HEK293 (cell line): ENCODE results near the gene CCSER1.
"Not testable (repeated sequence)": the region's sequence is repeated elsewhere in the genome, so short reads cannot be mapped to it uniquely, and the experiment has no call there.

Source experiments
- CTCF ChIA-PET: fragments of 350-600 bp; formaldehyde crosslinking; extraction: SDS; loops from one replicate; lab custom pipeline; 2021; ENCODE audit warnings: antibody characterized with exemption; lab: Yijun Ruan, JAX
- POLR2A ChIA-PET: fragments of 300-600 bp; formaldehyde crosslinking; extraction: SDS; loops from one replicate; lab custom pipeline; 2020; ENCODE audit warnings: antibody characterized with exemption, inconsistent platforms; lab: Yijun Ruan, JAX
- H3K27ac ChIP-seq: fragments of 200-500 bp; sonication (Bioruptor generic); 2 replicates; pipeline ENCODE4 v1.5.1; 2014; ENCODE audit warnings: low read depth, low read length, control low read depth, inconsistent platforms; ENCODE audit errors: extremely low read depth
- H3K36me3 ChIP-seq, 2 experiments: fragments of 200-500 bp in 1 of 2; sonication (Bioruptor generic) in 1 of 2; 1 replicate in 1 of 2; 2 replicates in 1 of 2; pipeline ENCODE4 v1.5.1; 2014 to 2017; ENCODE audit warnings: inconsistent platforms in 2 of 2, low read length in 2 of 2; ENCODE audit not compliant: control insufficient read depth in 2 of 2, insufficient read depth in 1 of 2
- H3K4me1 ChIP-seq: fragments of 200-500 bp; sonication (Bioruptor generic); 2 replicates; pipeline ENCODE4 v1.5.1; 2014; ENCODE audit warnings: mild to moderate bottlenecking, low read length, inconsistent platforms; ENCODE audit not compliant: control insufficient read depth, insufficient read depth
- H3K4me3 ChIP-seq: 2 replicates; pipeline ENCODE4 v1.5.1; 2011; ENCODE audit warnings: low read depth, mild to moderate bottlenecking, control low read depth, low read length, moderate library complexity
- H3K9me3 ChIP-seq: fragments of 200-500 bp; sonication (Bioruptor generic); 2 replicates; pipeline ENCODE4 v1.5.1; 2014; ENCODE audit warnings: low read depth, low read length, inconsistent platforms; ENCODE audit not compliant: control insufficient read depth, insufficient read depth
- HOXA7 ChIP-seq: sonication (generic); formaldehyde crosslinking; IDR thresholded peaks from 2 replicates; pipeline ENCODE4 v1.8.1; 2022; ENCODE audit warnings: missing genetic modification reagents, borderline replicate concordance
- KLF1 ChIP-seq: fragments of 450-650 bp; formaldehyde crosslinking; IDR thresholded peaks from 2 replicates; pipeline ENCODE4 v1.5.1; 2016; ENCODE audit warnings: missing biosample characterization, missing genetic modification characterization
- KLF9 ChIP-seq: fragments of 450-650 bp; formaldehyde crosslinking; IDR thresholded peaks from 2 replicates; pipeline ENCODE4 v1.5.1; 2016; ENCODE audit warnings: missing biosample characterization, missing genetic modification characterization, low read depth
- SCRT2 ChIP-seq: fragments of 450-650 bp; formaldehyde crosslinking; IDR thresholded peaks from 2 replicates; pipeline ENCODE4 v1.5.1; 2016; ENCODE audit warnings: missing biosample characterization, missing genetic modification characterization
- ZBTB48 ChIP-seq: fragments of 450-650 bp; formaldehyde crosslinking; IDR thresholded peaks from 2 replicates; pipeline ENCODE4 v1.5.1; 2016; ENCODE audit warnings: missing biosample characterization, missing genetic modification characterization
- ZNF112 ChIP-seq: fragments of 450-650 bp; formaldehyde crosslinking; IDR thresholded peaks from 2 replicates; pipeline ENCODE4 v1.5.0; 2017; ENCODE audit warnings: missing biosample characterization, missing genetic modification characterization
- ZNF114 ChIP-seq: fragments of 450-650 bp; formaldehyde crosslinking; IDR thresholded peaks from 2 replicates; pipeline ENCODE4 v1.5.0; 2017; ENCODE audit warnings: missing biosample characterization, missing genetic modification characterization
- ZNF16 ChIP-seq: fragments of 450-650 bp; formaldehyde crosslinking; IDR thresholded peaks from 2 replicates; pipeline ENCODE4 v1.5.1; 2016; ENCODE audit warnings: low read depth, missing biosample characterization, missing genetic modification characterization
- ZNF211 ChIP-seq: fragments of 450-650 bp; formaldehyde crosslinking; IDR thresholded peaks from 2 replicates; pipeline ENCODE4 v1.5.1; 2016; ENCODE audit warnings: low read depth, missing biosample characterization, missing genetic modification characterization
- ZNF221 ChIP-seq: fragments of 450-650 bp; formaldehyde crosslinking; IDR thresholded peaks from 2 replicates; pipeline ENCODE4 v1.5.1; 2017; ENCODE audit warnings: missing biosample characterization, missing genetic modification characterization, borderline replicate concordance
- ZNF24 ChIP-seq: fragments of 450-650 bp; formaldehyde crosslinking; IDR thresholded peaks from 2 replicates; pipeline ENCODE4 v1.5.1; 2016; ENCODE audit warnings: missing biosample characterization, missing genetic modification characterization
- ZNF266 ChIP-seq: fragments of 450-650 bp; formaldehyde crosslinking; IDR thresholded peaks from 2 replicates; pipeline ENCODE4 v1.5.1; 2016; ENCODE audit warnings: missing biosample characterization, missing genetic modification characterization, low read depth
- ZNF311 ChIP-seq: fragments of 450-650 bp; formaldehyde crosslinking; IDR thresholded peaks from 2 replicates; pipeline ENCODE4 v1.5.1; 2017; ENCODE audit warnings: missing biosample characterization, missing genetic modification characterization, borderline replicate concordance
- ZNF37A ChIP-seq: fragments of 450-650 bp; IDR thresholded peaks from 2 replicates; pipeline ENCODE4 v1.5.1; 2018; ENCODE audit warnings: missing biosample characterization, missing genetic modification characterization
- ZNF426 ChIP-seq: fragments of 450-650 bp; formaldehyde crosslinking; IDR thresholded peaks from 2 replicates; pipeline ENCODE4 v1.5.1; 2017; ENCODE audit warnings: missing biosample characterization, missing genetic modification characterization, mild to moderate bottlenecking, inconsistent platforms, moderate library complexity
- ZNF596 ChIP-seq: fragments of 450-650 bp; IDR thresholded peaks from 2 replicates; pipeline ENCODE4 v1.5.0; 2018; ENCODE audit warnings: missing biosample characterization, mild to moderate bottlenecking, missing genetic modification characterization, moderate library complexity
- ZNF747 ChIP-seq: fragments of 450-650 bp; formaldehyde crosslinking; IDR thresholded peaks from 2 replicates; pipeline ENCODE4 v1.5.1; 2016; ENCODE audit warnings: missing biosample characterization, missing genetic modification characterization
- ZNF777 ChIP-seq: fragments of 450-650 bp; formaldehyde crosslinking; IDR thresholded peaks from 2 replicates; pipeline ENCODE4 v1.5.1; 2017; ENCODE audit warnings: missing biosample characterization, missing genetic modification characterization, borderline replicate concordance
- ZNF792 ChIP-seq: fragments of 450-650 bp; formaldehyde crosslinking; IDR thresholded peaks from 2 replicates; pipeline ENCODE4 v1.5.1; 2016; ENCODE audit warnings: missing biosample characterization, missing genetic modification characterization
- TF ChIP-seq, protein P1 (sequence below): fragments of 450-650 bp; formaldehyde crosslinking; IDR thresholded peaks from 2 replicates; pipeline ENCODE4 v1.5.1; 2016; ENCODE audit warnings: missing biosample characterization, missing genetic modification characterization

CCSER1 gene

DNA sequence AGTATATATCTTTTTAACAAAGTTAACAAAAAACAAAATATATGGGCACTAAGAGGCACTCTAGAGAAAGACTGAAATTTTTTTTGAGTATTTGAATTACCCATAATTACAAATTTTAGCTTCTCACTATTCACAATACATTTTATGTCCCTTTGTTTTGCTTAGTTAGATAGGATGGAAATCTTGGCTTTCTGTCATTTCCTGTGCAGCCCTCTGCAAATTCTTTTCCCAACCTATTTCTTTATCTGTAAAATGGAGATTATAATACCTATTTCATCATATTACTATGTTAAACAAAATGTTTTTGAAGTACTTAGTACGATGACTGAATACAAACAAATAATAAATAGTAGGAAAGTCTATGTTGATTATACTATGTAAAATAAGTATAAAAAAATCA is 710.0 kb downstream of the CCSER1 start:
- ChIA-PET CTCF (no interaction called here), POLR2A (no interaction called here)
- no peaks in the 10 kb centered on the region for H3K9me3 ChIP-seq
- no peaks in the 10 kb centered on the region for H3K36me3 ChIP-seq
- H3K4me1 ChIP-seq, result no peaks in the 10 kb centered on the region
- TF ChIP-seq ZNF596 (tag by site-specific recombination), result no peak
- TF ChIP-seq, all 188 proteins: peak for 0
- Histone ChIP-seq H3K27ac (no peak overlapping the region), H3K4me3 (no peak overlapping the region)

GRCh38 chr4:90838859-90839258 is 711.7 kb downstream of the CCSER1 start:
- POLR2A ChIA-PET, H3K9me3 ChIP-seq, CTCF ChIA-PET, H3K4me1 ChIP-seq, H3K4me3 ChIP-seq, H3K27ac ChIP-seq, H3K36me3 ChIP-seq: not testable (repeated sequence)

DNA sequence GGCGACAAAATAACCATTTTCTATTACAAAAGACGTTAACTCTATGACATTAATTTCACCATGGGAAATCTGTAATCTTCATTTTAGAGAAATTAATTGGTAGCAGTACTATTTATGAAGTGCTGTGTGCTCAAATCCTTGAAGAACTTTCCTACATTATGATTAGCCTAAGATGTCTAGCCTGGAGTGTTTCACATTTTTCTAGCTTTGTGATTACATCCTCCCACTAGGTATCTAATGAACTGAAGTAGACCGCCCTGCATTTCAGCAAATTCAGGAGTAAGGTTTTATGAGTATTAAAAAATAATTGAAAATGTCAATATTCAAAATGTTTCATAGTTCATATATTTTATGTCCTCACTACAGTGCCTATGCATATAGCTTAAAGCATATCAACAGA is 713.1 kb downstream of the CCSER1 start:
- Histone ChIP-seq H3K9me3 (no peaks in the 10 kb centered on the region), H3K36me3 (no peaks in the 10 kb centered on the region), H3K4me3 (no peak overlapping the region)
- ChIA-PET POLR2A (no interaction called here), CTCF (no interaction called here)
- TF ChIP-seq SCRT2 (tag by site-specific recombination) (no peak), ZBTB48 (tag by site-specific recombination) (no peak), ZNF211 (no peak), KLF9 (no peak), ZNF747 (tag by site-specific recombination) (no peak), ZNF112 (tag by site-specific recombination) (no peak), ZNF24 (tag by site-specific recombination) (no peak), ZNF792 (tag by site-specific recombination) (no peak), ZNF37A (tag by site-specific recombination) (no peak), ZNF311 (tag by site-specific recombination) (no peak), KLF1 (no peak)
- TF ChIP-seq, all 188 proteins: peak for 0
- no peak overlapping the region for H3K27ac ChIP-seq
- no peaks in the 10 kb centered on the region for H3K4me1 ChIP-seq

DNA sequence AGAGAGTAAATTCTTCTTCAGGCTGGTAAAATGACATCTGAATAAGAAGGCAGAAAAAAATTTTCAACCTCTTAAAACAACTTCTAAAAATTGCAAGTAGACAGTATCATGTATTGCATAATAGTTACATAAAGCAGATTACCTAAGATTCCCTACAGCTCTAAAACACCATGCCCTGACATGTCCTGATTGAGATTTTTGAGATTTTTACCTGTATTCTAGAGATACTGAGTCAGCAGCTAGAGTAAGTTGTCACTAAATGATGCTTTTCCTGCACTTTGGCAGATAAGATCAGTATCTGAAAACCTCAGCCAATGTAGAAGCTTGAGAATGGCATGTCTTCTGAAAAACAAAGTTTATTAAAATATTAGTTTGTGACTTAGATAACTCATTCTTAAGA is 713.6 kb downstream of the CCSER1 start:
- Histone ChIP-seq H3K36me3 (no peaks in the 10 kb centered on the region), H3K4me1 (no peaks in the 10 kb centered on the region), H3K4me3 (no peak overlapping the region), H3K27ac (no peak overlapping the region), H3K9me3 (no peaks in the 10 kb centered on the region)
- no peak for TF ChIP-seq ZNF266 (tag by site-specific recombination)
- TF ChIP-seq ZNF426 (tag by site-specific recombination), result no peak
- no peak for TF ChIP-seq ZNF777 (tag by site-specific recombination)
- no peak for TF ChIP-seq ZNF221 (tag by site-specific recombination)
- TF ChIP-seq, protein P1, sequence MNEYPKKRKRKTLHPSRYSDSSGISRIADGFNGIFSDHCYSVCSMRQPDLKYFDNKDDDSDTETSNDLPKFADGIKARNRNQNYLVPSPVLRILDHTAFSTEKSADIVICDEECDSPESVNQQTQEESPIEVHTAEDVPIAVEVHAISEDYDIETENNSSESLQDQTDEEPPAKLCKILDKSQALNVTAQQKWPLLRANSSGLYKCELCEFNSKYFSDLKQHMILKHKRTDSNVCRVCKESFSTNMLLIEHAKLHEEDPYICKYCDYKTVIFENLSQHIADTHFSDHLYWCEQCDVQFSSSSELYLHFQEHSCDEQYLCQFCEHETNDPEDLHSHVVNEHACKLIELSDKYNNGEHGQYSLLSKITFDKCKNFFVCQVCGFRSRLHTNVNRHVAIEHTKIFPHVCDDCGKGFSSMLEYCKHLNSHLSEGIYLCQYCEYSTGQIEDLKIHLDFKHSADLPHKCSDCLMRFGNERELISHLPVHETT, result no peak
- no peak for TF ChIP-seq ZNF114 (tag by site-specific recombination)
- TF ChIP-seq ZNF311 (tag by site-specific recombination), result no peak
- TF ChIP-seq HOXA7 (CRISPR knock-in tag), result no peak
- no peak for TF ChIP-seq ZNF16 (tag by site-specific recombination)
- no peak for TF ChIP-seq ZNF596 (tag by site-specific recombination)
- CTCF ChIA-PET, result no interaction called here
- POLR2A ChIA-PET, result no interaction called here
